Neural progenitor cell (in vitro differentiated cells): Measurements from ENCODE around the gene GRAMD4.

ENCODE experiments used
- CTCF ChIP-seq: fragments of 200-600 bp; sonication (generic); IDR thresholded peaks from 2 replicates; pipeline ENCODE4 v1.5.1; 2017; ENCODE audit warnings: antibody characterized with exemption, mild to moderate bottlenecking
- EZH2 ChIP-seq: fragments of 200-600 bp; sonication (generic); IDR thresholded peaks from 2 replicates; pipeline ENCODE4 v1.6.1; 2017; ENCODE audit warnings: antibody characterized with exemption, mild to moderate bottlenecking, moderate library complexity

DNA sequence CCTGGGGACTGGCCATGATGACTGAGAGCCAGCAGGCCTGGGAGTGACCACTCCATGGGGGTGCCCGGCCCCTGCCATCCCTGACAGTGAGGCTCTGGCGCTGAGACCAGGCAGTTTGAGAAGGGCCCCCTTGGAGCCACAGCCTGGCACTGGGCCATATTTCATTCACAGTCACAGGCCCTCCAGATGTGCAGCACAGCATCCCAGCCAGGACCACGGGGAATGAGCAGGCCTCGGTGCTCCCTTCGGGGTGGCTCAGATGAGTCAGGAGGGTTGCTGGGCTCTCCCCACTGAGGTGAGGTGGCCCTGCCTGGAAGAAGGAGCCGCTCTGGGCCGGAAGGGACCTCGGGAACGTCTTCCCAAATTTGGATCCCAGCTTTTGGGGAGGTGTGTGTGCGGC, 53.0 kb downstream of the GRAMD4 start:
- TF ChIP-seq CTCF (no peak), EZH2 (no peak)
